HPDE6-E6E7 (cell line): ENCODE results near the gene MPPED2.

ENCODE experiments used
- DNase-seq: peaks from one replicate; pipeline ENCODE4 v3.0.0; 2011; ENCODE audit warnings: missing footprints; ENCODE audit errors: extremely low spot score

Gene MPPED2

GRCh38 chr11:30487200-30487898, 98.8 kb downstream of the MPPED2 start:
- no peak for DNase-seq

- no peak for DNase-seq
These were observed 100.4 kb downstream of the MPPED2 start for GRCh38 chr11:30485756-30486155.

- DNase-seq, result no peak
These were observed 100.9 kb downstream of the MPPED2 start for GRCh38 chr11:30485222-30485621.

- DNase-seq, result no peak
These were observed 103.1 kb downstream of the MPPED2 start for GRCh38 chr11:30483056-30483455.

- no peak for DNase-seq
These were observed 104.4 kb downstream of the MPPED2 start for GRCh38 chr11:30481796-30482195.

- no peak for DNase-seq
These were observed 104.8 kb downstream of the MPPED2 start for GRCh38 chr11:30481330-30481729.

- no peak for DNase-seq
These were observed 106.3 kb downstream of the MPPED2 start for GRCh38 chr11:30479899-30480298.

- no peak for DNase-seq
These were observed 107.2 kb downstream of the MPPED2 start for GRCh38 chr11:30478923-30479322.

- DNase-seq, result no peak
These were observed 109.1 kb downstream of the MPPED2 start for GRCh38 chr11:30477061-30477460.

GRCh38 chr11:30474151-30474954, 111.8 kb downstream of the MPPED2 start:
- DNase-seq, result no peak

- DNase-seq, result no peak
These were observed 114.9 kb downstream of the MPPED2 start for GRCh38 chr11:30471244-30471643.

- no peak for DNase-seq
These were observed 117.3 kb downstream of the MPPED2 start for GRCh38 chr11:30468881-30469280.

GRCh38 chr11:30467176-30467575, 119.0 kb downstream of the MPPED2 start:
- no peak for DNase-seq

- no peak for DNase-seq
These were observed 120.5 kb downstream of the MPPED2 start for GRCh38 chr11:30465623-30466022.

GRCh38 chr11:30465192-30465591, 121.0 kb downstream of the MPPED2 start:
- DNase-seq, result no peak

- DNase-seq, result no peak
These were observed 122.9 kb downstream of the MPPED2 start for GRCh38 chr11:30463266-30463665.

GRCh38 chr11:30462421-30462820, 123.7 kb downstream of the MPPED2 start:
- no peak for DNase-seq

GRCh38 chr11:30459821-30460220, 126.3 kb downstream of the MPPED2 start:
- no peak for DNase-seq

GRCh38 chr11:30459306-30459705, 126.8 kb downstream of the MPPED2 start:
- DNase-seq, result no peak

GRCh38 chr11:30458541-30458940, 127.6 kb downstream of the MPPED2 start:
- DNase-seq, result no peak

GRCh38 chr11:30457087-30457486, 129.1 kb downstream of the MPPED2 start:
- no peak for DNase-seq

- DNase-seq, result no peak
These were observed 131.1 kb downstream of the MPPED2 start for GRCh38 chr11:30455025-30455424.

- DNase-seq, result no peak
These were observed 131.6 kb downstream of the MPPED2 start for GRCh38 chr11:30454541-30454940.
